T-helper 9 cell (primary cell): Measurements from ENCODE around the gene TMEM18.
"Not testable (repeated sequence)": the region's sequence is repeated elsewhere in the genome, so short reads cannot be mapped to it uniquely, and the experiment has no call there.

Experiments
- DNase-seq: peaks from one replicate; pipeline ENCODE4 v3.0.0-alpha.2; 2020
- total RNA-seq, 2 donors: gene quantifications; one replicate each; lab custom pipeline; 2026; lab: John Stamatoyannopoulos, UW

Gene TMEM18
- 24.9 to 37.6 reads per million in 2 donors for total RNA-seq

DNA sequence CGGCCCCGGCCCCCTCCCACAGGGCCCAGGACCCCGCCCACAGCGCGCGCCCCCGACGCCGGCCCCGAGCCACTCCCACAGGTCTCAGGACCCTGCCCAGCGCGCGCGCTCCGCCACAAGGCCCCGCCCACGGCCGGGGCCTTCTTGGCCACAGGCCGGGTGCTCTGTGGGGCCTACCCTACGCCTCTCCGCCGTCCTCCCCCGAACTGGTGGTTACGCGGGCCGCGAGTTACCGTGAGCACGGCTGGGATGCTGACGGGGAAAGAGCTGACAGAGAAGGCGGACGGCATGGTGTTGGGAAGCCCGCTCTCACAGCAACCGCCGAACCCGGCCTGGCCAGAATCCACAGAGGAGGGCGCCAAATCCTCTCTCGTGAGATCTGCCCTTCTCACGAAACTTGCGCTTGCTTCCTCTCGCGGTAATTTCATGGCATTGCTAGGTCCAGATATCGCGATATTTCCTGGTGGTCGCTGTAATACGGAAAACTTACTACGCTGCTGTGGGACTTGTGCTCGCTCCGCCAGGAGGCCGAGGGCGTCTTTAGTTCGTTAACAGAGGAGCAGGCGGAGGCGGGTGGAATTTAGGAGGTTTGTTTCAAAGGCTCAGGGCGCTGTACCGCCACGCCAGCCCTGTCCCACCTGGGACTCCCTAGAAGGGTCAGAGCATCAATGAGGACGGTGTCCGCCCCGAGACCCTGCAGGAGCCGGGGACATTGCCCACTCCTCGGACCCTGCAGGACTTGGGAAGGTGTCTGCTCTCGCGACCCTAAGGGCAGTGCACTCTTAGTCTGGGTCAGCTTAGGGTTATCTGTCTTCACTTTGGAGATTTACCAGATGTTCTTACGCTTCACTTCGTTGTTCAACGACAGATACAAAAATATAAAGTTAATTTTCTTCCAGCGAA lies at the start of gene TMEM18:
Gene TMEM18 (minus strand): TSS at position 351 of the 903 bp plus-strand sequence. CDS start 61 bp downstream, at position 290.
- DNase-seq, result peak; percentile 78

DNA sequence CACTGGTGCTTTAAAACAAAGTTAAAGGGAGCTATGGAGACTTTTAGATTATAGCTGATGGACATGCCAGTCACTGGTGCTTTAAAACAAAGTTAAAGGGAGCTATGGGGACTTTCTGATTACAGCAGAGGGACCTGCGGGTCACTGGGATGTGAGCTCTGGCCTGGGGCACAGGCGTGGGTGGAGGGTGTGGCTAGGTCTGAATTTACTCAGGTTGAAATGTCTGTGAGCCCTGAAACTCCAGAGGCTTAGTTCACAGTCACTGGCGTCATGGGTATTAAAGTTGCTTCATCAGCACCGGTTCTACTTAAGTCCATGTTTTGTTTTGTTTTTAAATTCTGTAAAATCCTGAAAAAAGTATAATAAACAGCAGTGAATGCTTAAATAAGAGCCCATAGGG lies 49.0 kb upstream of the TMEM18 start:
- DNase-seq, result no peak

DNA sequence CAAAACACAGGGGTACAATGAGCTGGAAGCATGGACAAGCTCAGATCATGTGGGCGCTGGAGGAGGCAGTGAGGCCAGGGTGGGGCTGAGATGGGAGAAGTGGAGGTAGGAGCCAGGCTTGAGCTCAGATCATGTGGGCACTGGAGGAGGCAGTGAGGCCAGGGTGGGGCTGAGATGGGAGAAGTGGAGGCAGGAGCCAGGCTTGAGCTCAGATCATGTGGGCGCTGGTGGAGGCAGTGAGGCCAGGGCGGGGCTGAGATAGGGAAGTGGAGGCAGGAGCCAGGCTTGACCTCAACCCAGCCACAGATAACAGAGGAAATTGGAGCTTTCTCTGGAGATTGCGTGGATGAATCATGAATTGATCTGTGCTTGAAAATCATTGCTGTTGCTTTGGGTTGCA lies 48.3 kb upstream of the TMEM18 start:
- no peak for DNase-seq

DNA sequence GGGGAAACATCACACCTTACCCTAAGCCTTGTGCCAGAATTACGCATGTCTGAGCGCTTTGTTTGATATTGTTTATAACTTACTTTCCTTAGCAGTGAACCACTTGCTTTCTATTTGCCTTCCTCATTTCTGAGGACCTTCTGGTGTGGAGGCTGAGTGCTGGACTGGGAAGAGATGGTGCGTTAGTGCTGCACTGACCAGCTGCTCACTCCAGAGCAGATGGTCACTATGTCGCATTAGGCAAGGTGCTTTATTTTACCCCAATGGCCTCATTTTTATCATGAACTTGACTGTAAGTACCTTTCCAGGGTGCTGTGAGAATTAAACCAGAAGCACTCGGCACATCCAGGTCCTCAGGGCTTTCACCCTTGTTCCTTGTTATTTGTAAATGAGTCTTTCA lies 46.6 kb upstream of the TMEM18 start:
- DNase-seq, result no peak

DNA sequence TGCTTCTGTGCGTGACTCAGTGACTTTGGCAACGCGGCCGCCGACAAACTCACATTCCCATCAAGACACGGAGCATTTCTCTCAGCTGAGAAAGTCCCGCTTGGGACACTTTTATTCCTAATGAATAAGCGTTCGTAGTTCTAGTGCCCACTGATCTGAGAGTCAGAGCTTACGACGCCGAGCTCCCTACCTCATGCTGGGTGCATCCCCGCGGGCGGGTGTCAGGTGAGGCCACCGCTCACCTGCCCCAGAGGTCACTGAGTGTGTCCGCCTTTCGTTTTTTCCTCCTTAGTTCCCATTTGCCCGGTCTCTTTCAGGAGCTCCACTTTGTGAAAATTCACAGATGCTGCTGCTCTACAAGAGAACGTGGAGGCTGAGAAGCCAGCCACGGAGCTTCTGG lies 43.6 kb upstream of the TMEM18 start:
- DNase-seq, result no peak

DNA sequence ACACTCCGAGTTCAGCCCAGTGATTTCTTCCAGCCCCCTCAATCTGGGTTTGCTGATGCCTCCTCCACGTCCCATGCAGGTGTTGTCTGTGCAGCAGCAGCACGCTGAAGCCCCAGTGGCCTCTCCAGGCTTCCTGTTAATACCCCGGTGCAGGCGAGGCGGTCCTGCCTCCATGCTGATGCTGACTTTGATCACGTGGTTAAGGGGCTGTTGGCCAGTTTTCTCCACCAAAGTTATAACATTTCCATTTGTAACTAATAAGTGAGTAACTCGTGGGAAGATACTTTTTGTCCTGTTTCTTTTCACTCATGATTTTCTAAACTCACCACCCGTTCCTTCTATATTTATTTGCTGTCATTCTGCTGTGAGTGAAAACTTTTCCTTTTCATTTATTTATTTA lies 42.5 kb upstream of the TMEM18 start:
- no peak for DNase-seq

DNA sequence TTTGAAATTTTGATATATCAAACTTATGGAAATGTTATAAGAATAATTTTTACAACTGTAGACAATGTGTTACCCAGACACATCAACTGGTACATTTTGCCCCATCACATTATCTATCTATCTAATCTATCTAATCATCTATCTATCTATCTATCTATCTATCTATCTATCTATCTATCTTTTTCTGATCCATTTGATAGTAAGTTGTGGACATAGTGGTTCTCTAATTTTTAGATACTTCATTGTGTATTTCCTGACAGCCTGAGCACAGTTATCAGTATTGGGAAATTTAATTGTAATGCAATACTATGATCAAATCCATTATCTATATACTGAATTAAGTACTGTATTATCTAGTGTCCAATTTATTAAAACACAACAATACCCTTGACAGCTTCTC lies 42.0 kb upstream of the TMEM18 start:
- DNase-seq, result no peak

DNA sequence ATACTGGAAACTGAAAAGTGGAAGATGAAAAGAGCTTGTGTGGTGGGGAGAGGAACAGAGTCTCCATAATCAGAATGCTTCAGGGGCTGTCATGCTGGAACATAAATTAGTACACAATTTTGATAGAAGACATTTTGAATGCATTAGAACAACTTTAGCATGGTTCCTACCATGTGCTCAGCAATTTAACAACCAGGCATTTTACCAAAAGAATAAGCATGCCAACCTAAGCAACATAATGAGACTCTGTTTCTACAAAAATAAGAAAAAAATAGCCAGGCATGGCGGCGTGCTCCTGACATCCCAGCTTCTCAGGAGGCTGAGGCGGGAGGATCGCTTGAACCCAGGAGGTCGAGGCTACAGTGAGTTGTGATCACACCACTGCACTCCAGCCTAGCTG lies 40.5 kb upstream of the TMEM18 start:
- DNase-seq, result no peak

DNA sequence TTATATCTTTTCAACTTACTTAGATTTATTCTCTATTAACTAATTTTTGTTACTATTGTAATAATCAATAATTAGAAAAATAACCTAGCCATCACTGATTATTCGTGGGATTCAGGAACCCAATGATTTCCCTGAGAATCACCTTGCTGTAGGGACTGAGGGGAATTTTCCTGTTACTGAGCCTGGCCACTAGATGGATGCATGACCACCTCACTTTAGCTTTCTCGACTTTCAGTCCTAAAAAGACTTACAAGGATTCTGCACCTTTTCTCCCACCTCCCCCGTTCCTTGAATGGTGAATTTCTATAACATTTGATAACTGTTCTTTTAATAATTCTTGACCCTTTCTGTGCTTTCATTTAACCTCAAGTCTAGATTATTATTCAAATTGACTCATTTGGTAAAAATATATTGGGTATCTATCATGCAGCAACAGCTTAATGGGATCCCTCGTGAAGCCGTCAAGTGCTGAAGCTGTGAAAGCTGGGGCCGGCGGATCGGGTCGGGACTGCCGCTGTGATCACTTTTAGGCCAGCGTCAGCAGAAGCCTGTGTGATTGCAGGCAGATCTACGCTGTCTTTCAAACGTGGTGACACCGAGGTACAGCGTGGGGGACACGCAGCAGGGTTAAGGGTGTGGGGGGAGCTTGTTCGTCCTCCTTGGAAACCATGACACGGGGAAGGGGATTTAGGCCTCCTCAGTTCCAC lies 38.8 kb upstream of the TMEM18 start:
- DNase-seq, result no peak

DNA sequence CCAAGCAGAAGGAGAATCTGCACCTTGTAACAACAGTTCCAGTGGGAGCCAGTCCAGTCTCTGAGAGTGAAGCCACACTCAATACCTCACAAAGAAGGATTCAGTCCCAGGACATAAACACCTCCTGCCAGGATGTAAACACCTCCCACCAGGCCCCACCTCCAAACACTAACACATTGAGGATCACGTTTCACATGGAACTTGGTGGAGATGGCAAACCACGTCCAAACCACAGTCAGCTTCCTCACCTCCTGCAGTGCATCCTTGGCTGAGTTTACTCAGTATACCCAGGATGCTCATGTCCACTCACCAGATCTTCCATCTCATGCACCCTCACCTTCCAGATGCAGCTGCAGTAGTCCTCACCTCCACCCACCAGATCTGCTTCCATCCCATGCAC lies 37.8 kb upstream of the TMEM18 start:
- DNase-seq, result no peak

DNA sequence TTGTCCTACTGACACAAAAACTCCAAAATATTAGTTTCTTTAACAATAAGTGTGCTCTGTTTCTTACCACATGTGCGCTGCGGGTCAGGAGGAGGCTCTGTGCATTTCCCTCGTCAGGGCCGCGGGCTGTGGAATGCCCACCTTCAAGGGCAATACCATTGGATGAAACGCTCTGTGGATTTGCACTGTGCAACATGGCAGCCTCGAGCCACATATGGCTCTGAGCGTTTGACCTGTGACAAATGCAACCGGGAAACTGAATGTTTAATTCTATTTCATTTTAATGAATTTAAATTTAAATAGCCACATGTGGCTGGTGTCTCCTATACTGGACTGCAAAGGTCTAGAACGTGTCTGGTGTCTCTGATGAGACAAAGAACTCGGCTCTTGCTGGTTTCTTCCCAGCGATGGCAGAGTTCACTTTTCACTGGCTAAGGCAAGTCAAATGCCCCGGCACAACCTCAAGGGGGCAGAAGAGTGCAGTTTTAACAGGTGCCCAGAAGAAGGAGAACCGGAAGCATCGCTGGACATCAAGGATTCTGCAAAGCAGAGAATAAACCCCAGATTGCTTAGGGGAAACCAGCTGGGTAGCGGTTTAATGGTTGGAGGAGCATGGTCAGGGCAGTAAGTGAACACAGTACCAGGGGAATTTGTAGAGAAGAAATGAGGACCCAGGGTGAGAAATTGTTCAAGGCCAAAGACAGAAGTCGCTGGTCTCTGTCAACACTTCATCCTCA lies 37.0 kb upstream of the TMEM18 start:
- no peak for DNase-seq

DNA sequence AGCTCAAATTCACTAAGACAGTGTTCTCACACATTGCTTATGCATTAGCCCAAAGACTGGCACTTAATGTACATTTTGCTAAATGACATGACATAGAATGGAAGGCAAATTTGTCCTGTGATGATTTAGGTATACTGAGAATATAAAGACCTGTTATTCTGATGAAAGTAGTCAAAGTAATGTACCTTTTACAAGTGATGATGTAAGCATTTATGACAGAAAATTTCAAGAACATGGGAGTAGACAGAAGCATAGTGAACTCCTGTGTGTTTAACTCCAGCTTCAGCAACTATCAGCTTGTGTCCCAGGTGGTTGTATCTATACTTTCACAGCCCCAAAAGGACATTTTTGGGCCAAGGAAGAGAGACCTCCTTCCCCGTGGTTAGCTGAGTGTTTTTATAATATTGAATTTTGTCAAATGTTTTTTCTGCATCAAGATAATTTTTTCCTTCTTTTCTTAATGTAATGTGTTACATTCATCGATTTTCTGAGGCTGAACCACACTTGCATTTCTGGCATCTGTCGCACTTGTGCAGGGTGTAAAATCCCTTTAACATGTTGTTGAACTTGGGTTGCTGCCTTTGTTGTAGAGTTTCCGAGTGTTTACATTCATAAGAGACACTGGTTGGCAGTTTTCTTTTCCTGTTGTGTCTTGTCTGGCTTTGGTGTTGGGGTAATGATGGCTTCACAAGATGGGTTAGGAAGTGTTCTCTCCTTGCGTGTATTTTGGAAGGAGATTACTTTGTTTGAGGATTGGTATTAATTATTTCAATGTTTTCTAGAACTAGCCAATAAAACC lies 33.9 kb upstream of the TMEM18 start:
- DNase-seq, result no peak

DNA sequence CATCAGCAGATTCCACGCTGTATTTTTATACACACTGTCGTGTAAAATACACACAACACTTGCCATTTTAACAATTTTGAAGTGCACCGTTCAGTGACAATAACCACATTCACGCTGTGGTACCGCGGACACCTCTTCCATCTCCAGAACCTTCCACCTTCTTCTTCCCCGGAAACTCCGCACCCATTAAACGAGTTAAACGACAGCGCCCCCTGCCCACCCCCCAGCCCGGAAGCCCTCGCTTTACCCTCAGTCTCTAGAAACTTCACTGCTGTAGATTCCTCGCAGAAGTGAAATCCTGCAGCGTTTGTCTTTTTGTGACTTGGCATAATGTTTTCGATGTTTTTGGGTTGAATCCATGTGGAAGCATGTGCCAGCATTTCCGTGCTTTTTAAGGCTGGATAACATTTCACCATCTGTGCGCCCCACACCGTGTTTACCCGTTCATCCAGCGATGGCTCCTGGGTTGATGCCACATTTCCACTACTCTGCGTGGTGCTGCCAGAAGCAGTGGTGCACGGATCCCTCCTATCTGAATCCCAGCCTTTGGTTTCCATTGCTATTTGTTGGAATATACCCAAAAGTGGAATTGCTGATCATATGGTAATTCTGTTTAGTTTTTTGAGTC lies 32.0 kb upstream of the TMEM18 start:
- DNase-seq, result no peak

DNA sequence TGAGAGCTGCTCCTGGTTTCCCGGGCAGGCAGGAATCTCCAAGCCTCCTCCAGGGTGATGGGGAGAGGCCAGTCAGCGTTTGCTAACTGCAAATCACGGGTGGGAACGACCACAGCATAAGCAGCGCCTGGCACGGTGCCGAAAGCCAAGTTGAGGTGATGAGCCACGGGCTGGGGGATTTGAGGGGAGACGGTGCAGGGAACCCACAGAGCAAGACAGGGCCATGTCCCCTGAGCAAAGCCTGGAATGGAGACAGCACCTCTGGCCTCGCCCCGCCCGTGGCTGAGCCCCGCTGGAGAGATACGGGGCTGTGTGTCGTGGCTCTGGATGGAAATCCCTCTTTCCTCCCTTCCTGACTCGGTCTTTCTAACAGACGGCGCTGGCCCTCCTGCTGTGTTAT lies 31.5 kb upstream of the TMEM18 start:
- DNase-seq, result no peak

DNA sequence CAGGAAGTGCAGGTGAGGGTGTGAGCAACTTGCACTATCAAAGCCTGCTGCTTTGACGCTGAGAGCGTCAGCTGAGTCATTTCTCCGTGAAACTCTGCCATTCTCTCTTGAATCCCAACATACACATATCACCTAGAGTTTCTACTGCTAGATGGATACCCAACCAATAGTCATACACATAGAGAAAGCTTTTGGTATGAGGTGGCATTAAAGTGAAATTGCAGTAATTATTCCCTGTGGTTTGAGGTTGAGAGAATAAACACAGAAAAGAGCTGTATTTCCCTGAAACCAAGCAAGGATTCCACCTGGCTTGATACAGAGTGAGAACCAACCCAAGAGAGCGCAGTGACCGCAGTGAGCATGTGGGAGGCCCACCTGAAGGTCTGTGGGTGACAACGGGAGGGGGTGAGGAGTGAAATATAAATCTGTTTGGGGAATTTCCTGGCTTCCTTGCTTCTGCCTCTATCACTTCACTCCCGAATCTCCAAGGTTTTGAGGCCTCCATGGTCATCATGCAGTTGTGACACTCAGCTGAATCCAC lies 28.8 kb upstream of the TMEM18 start:
- DNase-seq, result no peak

DNA sequence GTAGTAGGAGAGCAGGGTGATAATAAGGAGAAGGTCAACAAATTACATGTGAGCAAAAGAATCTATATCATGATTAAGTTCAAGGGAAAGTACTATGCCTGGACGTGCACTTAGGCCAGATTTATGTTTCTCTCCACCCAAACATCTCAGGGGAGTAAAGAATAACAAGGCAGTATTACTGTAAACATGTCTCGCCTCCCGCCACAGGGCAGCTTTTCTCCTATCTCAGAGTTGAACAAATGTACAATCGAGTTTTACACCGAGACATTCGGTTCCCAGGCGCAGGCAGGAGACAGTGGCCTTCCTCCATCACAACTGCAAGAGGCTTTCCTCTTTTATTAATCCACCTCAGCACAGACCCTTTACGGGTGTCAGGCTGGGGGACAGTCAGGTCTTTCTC lies 25.6 kb upstream of the TMEM18 start:
- DNase-seq, result not testable (repeated sequence)

DNA sequence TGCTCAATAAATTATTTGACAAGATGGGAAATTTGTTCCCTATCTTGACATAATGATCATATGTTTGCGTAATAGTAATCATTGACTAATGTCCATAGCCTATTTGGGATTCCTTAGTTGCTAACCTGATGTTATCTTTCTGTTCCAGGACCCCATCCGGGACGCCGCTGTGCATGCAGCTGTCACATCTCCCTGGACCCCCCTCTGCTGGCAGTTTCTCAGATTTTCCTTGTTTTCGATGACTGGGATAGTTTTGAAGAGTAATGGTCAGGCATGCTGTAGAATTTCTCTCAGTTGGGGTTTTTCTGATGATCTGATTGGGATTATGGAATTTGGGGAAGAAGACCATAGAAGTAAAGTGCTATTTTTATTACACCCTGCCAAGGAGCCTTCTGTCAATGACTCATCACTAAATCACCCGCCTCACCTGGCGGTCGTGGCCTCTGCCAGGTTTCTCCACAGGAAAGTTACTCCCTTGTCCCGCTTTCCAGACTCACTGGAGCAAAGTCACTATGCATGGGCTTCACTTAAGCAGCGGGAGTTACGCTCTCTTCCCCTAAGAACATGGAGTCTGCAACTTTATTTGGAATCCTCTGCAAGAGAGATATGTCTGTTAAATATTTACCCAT lies 19.9 kb upstream of the TMEM18 start:
- DNase-seq, result no peak

DNA sequence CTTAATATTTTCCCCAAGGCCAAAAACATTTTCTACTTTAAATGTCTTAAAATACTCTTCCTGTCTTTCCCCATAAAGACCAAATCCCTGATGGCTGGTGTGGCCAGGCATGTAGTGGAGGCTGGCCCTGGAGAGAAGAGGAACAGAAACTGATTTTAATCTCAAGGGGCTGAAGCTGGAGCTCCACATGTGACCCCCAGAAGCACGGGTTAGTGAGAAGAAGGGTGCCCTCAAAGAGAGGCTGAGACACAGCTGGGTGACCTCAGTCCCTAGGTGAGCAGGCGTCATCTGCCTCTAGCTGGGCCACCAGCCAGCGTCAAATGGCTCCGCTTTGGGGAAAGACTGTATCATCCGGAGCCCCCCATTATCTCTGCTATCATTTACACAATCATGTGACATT lies 19.3 kb upstream of the TMEM18 start:
- DNase-seq, result no peak

DNA sequence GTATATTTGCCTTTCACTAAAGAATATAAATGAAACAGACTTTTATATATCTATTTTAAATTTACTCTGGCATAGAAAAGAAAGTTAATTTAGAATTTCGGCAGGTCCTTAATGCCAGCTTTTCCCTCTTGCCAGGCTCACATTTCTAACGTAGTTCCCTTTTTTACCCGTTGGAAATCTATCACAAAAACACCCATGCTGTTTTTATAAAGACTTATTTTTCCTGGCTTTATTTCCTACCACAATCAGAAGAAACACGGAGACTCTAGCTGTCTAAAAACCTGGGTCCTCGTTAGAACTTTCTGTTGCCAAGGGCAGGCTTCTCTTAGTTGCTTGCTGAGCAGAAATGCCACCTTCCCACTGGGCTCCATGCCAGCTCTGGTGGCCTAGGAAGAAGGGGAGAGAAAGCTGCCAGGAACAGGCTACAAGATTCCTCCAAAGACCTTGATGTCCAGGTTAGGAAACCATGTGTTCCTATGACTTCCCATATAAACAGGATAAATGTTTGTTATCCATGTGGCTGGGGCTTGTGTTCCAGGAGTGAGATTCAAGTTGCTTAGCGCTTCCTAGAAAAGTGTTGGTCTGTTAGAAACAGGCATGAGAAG lies 17.8 kb upstream of the TMEM18 start:
- no peak for DNase-seq

DNA sequence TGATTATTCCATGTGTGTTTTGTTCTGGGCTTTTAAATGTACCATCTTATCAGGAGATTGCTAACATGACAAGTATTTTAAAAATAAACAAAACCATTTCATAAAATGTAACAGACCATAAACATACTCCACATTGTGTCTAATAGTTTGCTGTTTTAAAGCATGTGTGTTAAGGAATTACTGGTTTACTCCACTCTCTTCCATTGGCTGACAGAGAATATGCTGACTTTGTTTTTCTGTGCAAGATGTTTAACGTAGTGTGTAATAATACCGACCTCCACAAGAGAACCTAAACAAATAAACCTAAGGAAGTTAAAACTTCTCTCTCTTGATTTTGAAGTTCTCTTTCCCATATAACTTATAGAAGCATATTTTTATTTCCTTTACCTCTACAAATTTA lies 17.0 kb upstream of the TMEM18 start:
- no peak for DNase-seq

DNA sequence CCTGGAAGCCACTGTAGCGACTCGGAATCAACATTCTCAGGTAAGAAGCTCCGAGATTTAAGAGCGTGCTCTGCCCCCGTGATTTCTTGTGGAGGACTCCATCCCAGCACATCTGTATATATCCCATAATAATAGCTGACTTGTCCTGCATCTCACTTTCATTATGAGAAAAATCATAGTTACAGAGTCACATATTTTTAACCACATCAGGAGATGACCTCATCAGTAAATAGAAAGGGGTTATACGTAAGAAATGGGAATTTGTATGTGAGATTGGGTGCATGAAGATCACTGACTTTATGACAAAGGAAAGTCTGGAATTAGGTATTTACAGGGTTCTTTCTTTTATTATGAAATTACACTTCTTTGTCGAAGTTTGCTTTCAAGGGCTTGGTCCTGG lies 16.4 kb upstream of the TMEM18 start:
- no peak for DNase-seq
